Endothelial cell of umbilical vein (primary cell): ENCODE data around the gene TAGLN. TPM values are rescaled to one million over a fixed set of nuclear protein-coding genes. Genes with fewer than 3 reads are reported as not detected.

Experiments
- BruUV-seq: library from RNA; stranded (reverse); fragments of 400-500 nt; replicated peaks from 2 replicates; lab custom pipeline; 2021; lab: Mats Ljungman, UMichigan
- CTCF ChIA-PET: fragments of 300-600, 350-600 bp; sonication (Branson Sonifier 250); formaldehyde crosslinking; loops from one replicate; lab custom pipeline; 2021; ENCODE audit warnings: antibody characterized with exemption, inconsistent platforms; lab: Charles Lee
- POLR2A ChIA-PET: fragments of 300-600, 350-600 bp; sonication (Branson Sonifier 250); formaldehyde crosslinking; loops from one replicate; lab custom pipeline; 2021; ENCODE audit warnings: antibody characterized with exemption, inconsistent platforms; lab: Charles Lee
- DNase-seq: peaks from one replicate; pipeline ENCODE4 v3.0.0-alpha.2; 2011; ENCODE audit warnings: low read depth, low spot score
- FAIRE-seq: peaks from 2 replicates; lab custom pipeline; 2011; peaks lifted over from hg19 to GRCh38; lab: Jason Lieb, UNC
- H2AFZ ChIP-seq: 2 replicates; pipeline ENCODE4 v1.6.0; 2012; ENCODE audit warnings: low read depth, low read length, control low read depth, inconsistent platforms
- H3K27ac ChIP-seq: 2 replicates; pipeline ENCODE4 v1.5.1; 2011; ENCODE audit warnings: low read depth, mild to moderate bottlenecking, control low read depth, low read length, moderate library complexity; ENCODE audit not compliant: insufficient read depth
- H3K27me3 ChIP-seq, 2 experiments: 2 replicates each; pipeline versions ENCODE4 v1.6.0 to v1.6.1; 2011; ENCODE audit warnings: low read length in 2 of 2, mixed read lengths in 1 of 2; ENCODE audit not compliant: control insufficient read depth in 2 of 2, insufficient read depth in 2 of 2
- H3K36me3 ChIP-seq, 2 experiments: 2 replicates in 1 of 2; 3 replicates in 1 of 2; pipeline ENCODE4 v1.5.1; 2011; ENCODE audit warnings: low read length in 2 of 2, mild to moderate bottlenecking in 1 of 2, moderate library complexity in 1 of 2; ENCODE audit not compliant: control insufficient read depth in 2 of 2, insufficient read depth in 2 of 2; ENCODE audit errors: extremely low read depth in 1 of 2
- H3K4me1 ChIP-seq: 3 replicates; pipeline ENCODE4 v1.5.1; 2011; ENCODE audit warnings: mild to moderate bottlenecking, low read length; ENCODE audit not compliant: control insufficient read depth, insufficient read depth; ENCODE audit errors: extremely low read depth
- H3K4me2 ChIP-seq: 2 replicates; pipeline ENCODE4 v1.6.1; 2011; ENCODE audit warnings: low read length, control low read depth, mixed read lengths; ENCODE audit not compliant: insufficient read depth
- H3K4me3 ChIP-seq, 3 experiments: fragments of 200-600 bp in 1 of 3; sonication (generic), shearing (Covaris generic) in 1 of 3; replicated peaks in 1 of 3; 2 replicates each; pipeline ENCODE4 v1.5.1; 2011 to 2016; ENCODE audit warnings: control low read depth in 3 of 3, low read length in 3 of 3, mild to moderate bottlenecking in 2 of 3, inconsistent platforms in 1 of 3, low read depth in 1 of 3, moderate library complexity in 1 of 3; ENCODE audit not compliant: insufficient read depth in 1 of 3
- H3K79me2 ChIP-seq: 2 replicates; pipeline ENCODE4 v1.6.0; 2012; ENCODE audit warnings: low read length, inconsistent platforms; ENCODE audit not compliant: control insufficient read depth, insufficient read depth
- H3K9ac ChIP-seq: replicated peaks from 2 replicates; pipeline ENCODE3; 2011; ENCODE audit warnings: low read length, control low read depth; ENCODE audit not compliant: insufficient read depth; ENCODE audit errors: extremely low read depth
- H3K9me1 ChIP-seq: replicated peaks from 3 replicates; pipeline ENCODE4 v1.6.0; 2011; ENCODE audit warnings: mild to moderate bottlenecking, low read length; ENCODE audit not compliant: control insufficient read depth, insufficient read depth; ENCODE audit errors: extremely low read depth
- H3K9me3 ChIP-seq: replicated peaks from 2 replicates; pipeline ENCODE4 v1.5.1; 2012; ENCODE audit warnings: low read length, inconsistent platforms; ENCODE audit not compliant: control insufficient read depth, insufficient read depth
- H4K20me1 ChIP-seq: replicated peaks from 2 replicates; pipeline ENCODE3; 2011; ENCODE audit warnings: mild to moderate bottlenecking, low read length; ENCODE audit not compliant: control insufficient read depth, insufficient read depth; ENCODE audit errors: extremely low read depth
- EZH2 ChIP-seq: IDR thresholded peaks from 2 replicates; pipeline ENCODE4 v1.6.1; 2012; ENCODE audit warnings: borderline replicate concordance, low read depth, mild to moderate bottlenecking, moderate library complexity, low read length, inconsistent platforms; ENCODE audit not compliant: severe bottlenecking
- FOS ChIP-seq: IDR thresholded peaks from 2 replicates; pipeline ENCODE4 v1.6.1; 2011; ENCODE audit warnings: mild to moderate bottlenecking, low read length, moderate library complexity, borderline replicate concordance; ENCODE audit not compliant: insufficient read depth
- GATA2 ChIP-seq: IDR thresholded peaks from 2 replicates; pipeline ENCODE4 v1.7.0; 2011; ENCODE audit warnings: low read depth, mild to moderate bottlenecking, moderate library complexity, mixed read lengths, low read length; ENCODE audit not compliant: insufficient read length, insufficient read depth
- JUN ChIP-seq: IDR thresholded peaks from 2 replicates; pipeline ENCODE4 v1.6.1; 2011; ENCODE audit warnings: borderline replicate concordance, low read depth; ENCODE audit not compliant: insufficient read length, insufficient read depth
- MAX ChIP-seq: IDR thresholded peaks from 2 replicates; pipeline ENCODE4 v1.6.1; 2011; ENCODE audit not compliant: insufficient read depth, insufficient read length
- MYC ChIP-seq: IDR thresholded peaks from one replicate; pipeline ENCODE4 v1.6.1; 2011; ENCODE audit warnings: mild to moderate bottlenecking, low read depth, low read length
- POLR2A ChIP-seq: IDR thresholded peaks from 2 replicates; pipeline ENCODE4 v1.6.1; 2012; ENCODE audit warnings: low read depth, mild to moderate bottlenecking, control low read depth, low read length
- POLR2AphosphoS5 ChIP-seq: IDR thresholded peaks from 2 replicates; pipeline ENCODE4 v1.6.1; 2012; ENCODE audit warnings: low read depth, mild to moderate bottlenecking, control low read depth, low read length, moderate library complexity; ENCODE audit not compliant: insufficient read depth
- dilution Hi-C: fragments of 300-500 bp; cut with MboI; formaldehyde crosslinking; loops from one replicate; pipeline ENCODE4 v1.15.0; 2019; ENCODE audit warnings: low sequenced_read_pairs; ENCODE audit not compliant: extremely low pct_ligation_motif_present
- intact Hi-C: fragments of 100-400 bp; cut with micrococcal nuclease; formaldehyde crosslinking; loops from one replicate; pipeline ENCODE4 v1.10.0; 2022
- polyA plus RNA-seq, 4 experiments: library from polyadenylated mRNA; depleted of rRNA in 3 of 4; stranded (reverse) in 3 of 4; unstranded in 1 of 4; fragments of >200 nt; gene quantifications; 2 replicates each; pipeline versions ENCODE4 v1.2.1 to v1.2.3, GENCODE V29; 2011 to 2012; ENCODE audit warnings: missing spikeins in 1 of 4
- total RNA-seq: library from RNA; stranded (reverse); gene quantifications from 2 replicates; pipeline ENCODE4 v1.2.3, GENCODE V29; 2021
- TF ChIP-seq, protein P1 (sequence below), 2 donors: IDR thresholded peaks; 1 replicate in 1 of 2; 2 replicates in 1 of 2; pipeline ENCODE4 v1.5.1; 2011; ENCODE audit warnings: low read length in 2 of 2, mild to moderate bottlenecking in 2 of 2, moderate library complexity in 2 of 2, control low read depth in 1 of 2, inconsistent platforms in 1 of 2, low read depth in 1 of 2; ENCODE audit not compliant: insufficient read depth in 1 of 2; ENCODE audit errors: extremely low read depth in 1 of 2

TAGLN gene
- total and polyA plus RNA-seq, 2 donors (not counting 3 experiments of a cell fraction or from before 2014, with no cell fraction given): 20.8 to 113 TPM

DNA sequence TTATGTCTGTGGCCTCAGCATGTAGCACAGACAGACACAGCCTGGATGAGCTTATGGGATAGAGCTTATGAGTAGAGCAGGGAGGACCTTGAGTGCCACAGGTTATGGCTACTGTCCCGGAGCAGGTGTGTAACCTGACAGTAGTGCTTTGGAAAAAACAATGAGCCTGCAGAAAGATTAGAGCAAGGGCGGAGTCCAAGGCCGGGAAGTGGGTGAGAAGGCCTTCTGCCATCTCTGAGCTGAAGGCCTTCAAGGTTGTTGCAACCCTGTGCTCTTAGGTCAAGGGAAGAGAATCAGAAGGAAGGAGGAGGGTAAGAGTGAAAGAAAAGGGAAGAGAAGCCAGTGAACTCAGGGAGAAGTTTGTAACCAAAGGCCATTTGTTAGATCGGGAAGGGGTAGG lies 3.9 kb upstream of the TAGLN start:
- Histone ChIP-seq H2AFZ (no peak overlapping the region), H3K9me3 (no peaks in the 10 kb centered on the region), H3K36me3 (peaks cover 0 to 9% of the 10 kb centered on the region in 2 experiments), H3K4me3 (no peak overlapping the region), H3K27me3 (no peaks in the 10 kb centered on the region), H3K79me2 (no peaks in the 10 kb centered on the region), H3K9me1 (no peaks in the 10 kb centered on the region), H3K9ac (no peak overlapping the region), H3K27ac (no peak overlapping the region), H3K4me2 (no peak overlapping the region), H3K4me1 (peaks cover 9% of the 10 kb centered on the region), H4K20me1 (no peaks in the 10 kb centered on the region)
- CTCF ChIA-PET: interaction anchor here (1.1 to 1.6 kb wide), 2 partner anchors 14 to 32 kb away, joined by 3 to 5 read pairs; no protein-coding TSS in a partner anchor
- dilution Hi-C loops (no loop called here), intact Hi-C loops (no loop called here)
- FAIRE-seq: no peak
- POLR2A ChIA-PET: no interaction called here
- no TSS peak for BruUV-seq
- TF ChIP-seq FOS (no peak), MYC (no peak), MAX (no peak), POLR2A (no peak), EZH2 (no peak), GATA2 (no peak), POLR2AphosphoS5 (no peak), JUN (no peak)
- TF ChIP-seq, protein P1, sequence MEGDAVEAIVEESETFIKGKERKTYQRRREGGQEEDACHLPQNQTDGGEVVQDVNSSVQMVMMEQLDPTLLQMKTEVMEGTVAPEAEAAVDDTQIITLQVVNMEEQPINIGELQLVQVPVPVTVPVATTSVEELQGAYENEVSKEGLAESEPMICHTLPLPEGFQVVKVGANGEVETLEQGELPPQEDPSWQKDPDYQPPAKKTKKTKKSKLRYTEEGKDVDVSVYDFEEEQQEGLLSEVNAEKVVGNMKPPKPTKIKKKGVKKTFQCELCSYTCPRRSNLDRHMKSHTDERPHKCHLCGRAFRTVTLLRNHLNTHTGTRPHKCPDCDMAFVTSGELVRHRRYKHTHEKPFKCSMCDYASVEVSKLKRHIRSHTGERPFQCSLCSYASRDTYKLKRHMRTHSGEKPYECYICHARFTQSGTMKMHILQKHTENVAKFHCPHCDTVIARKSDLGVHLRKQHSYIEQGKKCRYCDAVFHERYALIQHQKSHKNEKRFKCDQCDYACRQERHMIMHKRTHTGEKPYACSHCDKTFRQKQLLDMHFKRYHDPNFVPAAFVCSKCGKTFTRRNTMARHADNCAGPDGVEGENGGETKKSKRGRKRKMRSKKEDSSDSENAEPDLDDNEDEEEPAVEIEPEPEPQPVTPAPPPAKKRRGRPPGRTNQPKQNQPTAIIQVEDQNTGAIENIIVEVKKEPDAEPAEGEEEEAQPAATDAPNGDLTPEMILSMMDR (IDR thresholded peaks at IDR 0.05; ENCODE audit: extremely low read depth in 1 of 2, insufficient read depth in 1 of 2, low read depth in 1 of 2, low read length in 2 of 2): no peak
- DNase-seq: no peak
